Colonic mucosa (tissue), 4 donors: ENCODE measurements around the gene NRAP. TPM values are rescaled to one million over a fixed set of nuclear protein-coding genes. Genes with fewer than 3 reads are reported as not detected.

Experiments used
- DNase-seq: peaks from one replicate; pipeline ENCODE4 v3.0.0-alpha.2; 2020
- H3K27ac ChIP-seq: fragments of 200-600 bp; one replicate; pipeline ENCODE4 v1.8.0; 2021
- H3K27me3 ChIP-seq: fragments of 200-600 bp; one replicate; pipeline ENCODE4 v1.8.0; 2021
- H3K36me3 ChIP-seq: fragments of 200-600 bp; one replicate; pipeline ENCODE4 v1.8.0; 2021
- H3K4me1 ChIP-seq: fragments of 200-600 bp; one replicate; pipeline ENCODE4 v1.8.0; 2021; ENCODE audit warnings: mild to moderate bottlenecking
- H3K4me3 ChIP-seq: fragments of 200-600 bp; one replicate; pipeline ENCODE4 v1.8.0; 2021
- H3K9ac ChIP-seq, 2 donors: one replicate each; pipeline ENCODE4 v1.7.0; 2013; ENCODE audit warnings: control low read depth in 2 of 2, low read depth in 2 of 2, low read length in 2 of 2
- H3K9me3 ChIP-seq: fragments of 200-600 bp; one replicate; pipeline ENCODE4 v1.8.0; 2021
- CTCF ChIP-seq: fragments of 200-600 bp; IDR thresholded peaks from one replicate; pipeline ENCODE4 v1.8.0; 2022; ENCODE audit warnings: antibody characterized with exemption, mild to moderate bottlenecking
- intact Hi-C: fragments of 100-400 bp; cut with DNase I; formaldehyde crosslinking; loops from one replicate; pipeline ENCODE4 v1.14.1; 2022
- total RNA-seq, 2 donors: library from RNA; stranded (reverse); fragmentation: NEBNext Ultra II Directional in 1 of 2; extraction: Animal tissue kit (Norgen Biotek cat#: 25700) in 1 of 2; gene quantifications; one replicate each; pipeline ENCODE4 v1.2.1, GENCODE V29; 2021
- donor health status: healthy.
- donor health status: DM: no; HTN: no; CAD: no.
- donor health status: DM: no; HTN: no; CAD: no.

Gene NRAP
- total RNA-seq, 2 donors from 2014 or later = 1.1 to 1.3 TPM

DNA sequence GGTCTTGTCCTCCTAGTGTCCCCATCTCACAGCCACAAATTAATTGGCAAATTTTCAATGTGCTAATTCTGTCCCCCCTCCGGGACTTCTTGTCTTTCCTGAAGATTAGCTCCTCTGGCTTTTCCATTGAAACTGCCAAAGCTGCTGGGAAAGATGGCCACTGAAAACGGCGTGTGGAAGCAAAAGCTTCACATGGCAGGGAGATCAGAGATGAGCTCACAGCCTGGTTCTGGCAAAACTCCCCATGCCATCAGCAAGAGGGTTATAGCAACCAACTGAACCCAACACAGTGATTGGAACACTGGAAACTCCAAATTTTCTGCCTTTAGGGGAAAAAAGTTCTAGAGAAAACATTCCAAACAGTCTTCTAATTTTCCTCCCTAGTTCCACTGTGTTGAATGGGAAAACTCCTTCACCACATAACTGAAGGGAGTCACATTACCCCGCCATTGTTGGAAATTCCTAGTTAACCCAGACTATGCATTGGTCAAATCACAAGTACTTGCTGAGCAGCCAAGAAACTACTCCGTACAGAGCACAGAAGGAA lies 37.0 kb downstream of the NRAP start:
- Histone ChIP-seq H3K36me3 (no peaks in the 10 kb centered on the region), H3K4me1 (peaks cover 17% of the 10 kb centered on the region), H3K27ac (no peak overlapping the region), H3K27me3 (no peaks in the 10 kb centered on the region), H3K9me3 (no peaks in the 10 kb centered on the region), H3K9ac (no peak overlapping the region), H3K4me3 (no peak overlapping the region)
- DNase-seq = no peak
- TF ChIP-seq CTCF = no peak
- intact Hi-C loops = no loop called here

GRCh38 chr10:113625461-113626186 lies 38.2 kb downstream of the NRAP start:
- H3K27me3 ChIP-seq = no peaks in the 10 kb centered on the region
- no peak overlapping the region for H3K9ac ChIP-seq
- H3K27ac ChIP-seq = peak overlapping the region; percentile 44
- H3K9me3 ChIP-seq = no peaks in the 10 kb centered on the region
- intact Hi-C loops = no loop called here
- no peak for TF ChIP-seq CTCF
- no peak overlapping the region for H3K4me3 ChIP-seq
- peaks cover 17% of the 10 kb centered on the region for H3K4me1 ChIP-seq
- H3K36me3 ChIP-seq = no peaks in the 10 kb centered on the region
- DNase-seq = no peak

GRCh38 chr10:113622831-113623230 lies 41.0 kb downstream of the NRAP start:
- intact Hi-C loops = no loop called here
- no peak overlapping the region for H3K4me3 ChIP-seq
- H3K9ac ChIP-seq = no peak overlapping the region
- no peaks in the 10 kb centered on the region for H3K27me3 ChIP-seq
- no peaks in the 10 kb centered on the region for H3K9me3 ChIP-seq
- H3K36me3 ChIP-seq = no peaks in the 10 kb centered on the region
- DNase-seq = no peak
- H3K4me1 ChIP-seq = peaks cover 14% of the 10 kb centered on the region
- TF ChIP-seq CTCF = no peak
- no peak overlapping the region for H3K27ac ChIP-seq

GRCh38 chr10:113621799-113622198 lies 42.0 kb downstream of the NRAP start:
- no peak overlapping the region for H3K27ac ChIP-seq
- no peak overlapping the region for H3K4me3 ChIP-seq
- no peak for DNase-seq
- peaks cover 5% of the 10 kb centered on the region for H3K4me1 ChIP-seq
- no peaks in the 10 kb centered on the region for H3K36me3 ChIP-seq
- no peaks in the 10 kb centered on the region for H3K9me3 ChIP-seq
- H3K9ac ChIP-seq = no peak overlapping the region
- H3K27me3 ChIP-seq = no peaks in the 10 kb centered on the region
- no peak for TF ChIP-seq CTCF
- intact Hi-C loops = no loop called here

GRCh38 chr10:113620936-113621335 lies 42.9 kb downstream of the NRAP start:
- peaks cover 3% of the 10 kb centered on the region for H3K4me1 ChIP-seq
- H3K27me3 ChIP-seq = no peaks in the 10 kb centered on the region
- no peak overlapping the region for H3K27ac ChIP-seq
- no peaks in the 10 kb centered on the region for H3K9me3 ChIP-seq
- TF ChIP-seq CTCF = no peak
- no peak for DNase-seq
- intact Hi-C loops = no loop called here
- no peaks in the 10 kb centered on the region for H3K36me3 ChIP-seq
- no peak overlapping the region for H3K9ac ChIP-seq
- H3K4me3 ChIP-seq = no peak overlapping the region
